Activated CD4-positive, alpha-beta T cell treated with anti-CD3 and anti-CD28 coated beads, Interleukin-10, Interleukin-2, amounts not matched to agents 100 ng/mL and 50 ng/mL, durations not matched to agents 16 hours and 8 hours (primary cell): ENCODE measurements around the gene TBCEL.

Source experiments
- DNase-seq: peaks from one replicate; pipeline ENCODE4 v3.0.0-alpha.2; 2020

Gene TBCEL

DNA sequence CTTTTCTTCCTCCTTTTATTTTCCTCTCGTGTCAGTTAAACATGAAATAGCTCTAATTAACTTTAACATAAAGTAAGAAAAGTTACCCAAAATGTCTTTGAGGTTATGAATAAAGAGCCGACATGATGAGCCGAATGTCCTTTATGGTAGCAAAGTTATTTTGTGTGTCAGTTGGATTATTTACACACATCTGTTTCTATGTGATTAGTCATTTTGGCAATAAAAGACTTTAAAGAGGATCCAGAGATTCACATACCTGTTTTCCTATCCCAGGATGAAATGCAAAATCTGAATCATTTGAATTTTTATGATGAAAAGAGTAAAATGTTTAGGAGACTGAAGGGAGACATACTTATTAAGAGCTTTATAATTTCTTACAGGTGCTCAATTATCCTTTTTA is 43.1 kb downstream of the TBCEL start:
- DNase-seq = no peak

GRCh38 chr11:121067453-121067852 is 43.6 kb downstream of the TBCEL start:
- no peak for DNase-seq

GRCh38 chr11:121067962-121068647 is 44.2 kb downstream of the TBCEL start:
- DNase-seq = no peak

GRCh38 chr11:121068787-121069186 is 44.9 kb downstream of the TBCEL start:
- no peak for DNase-seq

- no peak for DNase-seq
Measured at GRCh38 chr11:121070951-121071845, 47.3 kb downstream of the TBCEL start.

- no peak for DNase-seq
Measured at GRCh38 chr11:121071846-121072450, 48.0 kb downstream of the TBCEL start.

DNA sequence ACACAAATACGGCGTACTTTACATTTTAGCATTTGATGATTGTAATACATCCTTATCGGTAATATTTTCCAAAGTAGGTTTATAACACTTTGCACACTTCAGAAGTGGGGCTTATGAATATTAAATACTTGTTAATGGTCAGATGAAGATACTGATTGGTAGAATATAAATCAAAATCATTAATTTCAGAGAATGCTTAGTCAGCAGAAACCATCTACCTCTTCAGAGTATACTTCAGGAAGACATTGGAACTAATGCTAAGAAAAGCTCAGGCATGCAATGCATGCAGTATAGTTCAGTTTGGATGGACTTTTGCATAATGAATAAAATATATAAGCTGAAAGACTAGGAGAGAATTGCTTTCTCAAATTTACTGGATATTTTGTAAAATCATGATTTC is 57.4 kb downstream of the TBCEL start:
- DNase-seq = no peak

DNA sequence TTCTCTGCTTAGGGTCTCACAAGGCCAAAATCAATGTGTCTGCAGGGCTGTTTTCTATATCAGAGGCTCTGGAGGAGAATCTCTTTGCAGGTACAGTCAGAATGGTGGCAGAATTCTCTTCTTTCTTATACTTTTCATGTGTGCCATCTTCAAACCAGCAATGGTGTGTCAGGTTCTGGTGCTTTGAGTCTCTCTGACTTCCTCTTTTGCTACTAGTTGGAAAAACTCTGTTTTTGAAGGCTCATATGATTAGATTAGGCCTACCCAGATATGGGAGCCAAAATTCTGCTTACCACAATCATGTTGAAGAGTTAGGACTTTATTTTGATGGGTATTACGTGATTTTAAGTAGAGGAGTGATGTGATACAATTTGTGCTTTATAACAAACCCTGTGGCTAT is 58.3 kb downstream of the TBCEL start:
- no peak for DNase-seq

DNA sequence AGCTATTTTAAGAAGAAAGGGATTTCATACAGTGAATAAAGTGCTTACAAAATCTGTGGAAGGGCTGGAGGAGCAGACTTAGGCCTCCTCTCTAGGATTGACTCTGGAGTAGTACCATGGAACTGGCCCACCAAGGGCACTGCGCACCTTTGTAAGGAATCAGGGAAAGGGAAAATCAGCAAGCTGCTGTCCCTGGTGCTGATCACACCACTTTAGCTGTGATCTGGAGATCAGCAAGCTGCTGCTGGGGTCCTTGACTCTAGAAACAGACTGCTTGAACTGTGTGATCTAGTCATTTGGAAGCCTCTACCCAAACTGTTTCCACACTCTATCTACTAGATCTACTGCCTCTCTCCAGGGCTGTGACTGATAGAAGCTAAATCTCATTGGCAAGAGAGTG is 58.8 kb downstream of the TBCEL start:
- DNase-seq = no peak

DNA sequence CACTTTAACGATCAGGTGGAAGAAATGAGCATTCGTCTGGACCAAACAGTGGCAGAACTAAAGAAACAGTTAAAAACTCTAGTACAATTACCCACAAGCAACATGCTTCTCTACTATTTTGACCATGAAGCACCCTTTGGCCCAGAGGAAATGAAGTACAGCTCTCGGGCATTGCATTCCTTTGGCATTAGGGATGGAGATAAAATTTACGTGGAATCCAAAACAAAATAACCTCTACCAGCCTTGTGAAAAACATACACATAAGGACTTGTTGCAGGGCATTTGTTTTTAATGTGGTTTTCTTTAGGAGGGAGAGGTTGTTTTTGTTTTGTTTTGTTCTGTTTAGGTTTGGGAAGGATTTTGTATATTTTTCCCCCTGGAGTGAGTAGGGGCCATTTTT is 63.0 kb downstream of the TBCEL start:
- no peak for DNase-seq

DNA sequence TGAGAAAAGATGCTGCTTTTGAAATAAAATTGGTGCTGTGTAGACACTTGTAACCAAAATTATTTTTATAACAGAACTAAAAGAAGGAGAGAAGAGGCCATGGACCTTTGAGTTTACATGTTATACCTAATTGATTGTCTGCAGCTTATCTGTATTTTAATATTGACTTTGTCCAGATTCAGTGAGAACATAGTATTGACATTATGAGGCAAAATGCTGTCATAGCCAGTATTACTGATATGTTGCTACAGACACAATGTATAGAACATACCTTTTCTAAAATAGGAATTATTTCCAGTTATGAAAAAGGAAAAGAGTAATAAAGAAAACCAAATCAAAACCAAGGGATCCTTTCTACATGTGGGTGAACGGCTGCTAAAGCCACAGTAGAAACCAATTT is 65.7 kb downstream of the TBCEL start:
- DNase-seq = no peak

DNA sequence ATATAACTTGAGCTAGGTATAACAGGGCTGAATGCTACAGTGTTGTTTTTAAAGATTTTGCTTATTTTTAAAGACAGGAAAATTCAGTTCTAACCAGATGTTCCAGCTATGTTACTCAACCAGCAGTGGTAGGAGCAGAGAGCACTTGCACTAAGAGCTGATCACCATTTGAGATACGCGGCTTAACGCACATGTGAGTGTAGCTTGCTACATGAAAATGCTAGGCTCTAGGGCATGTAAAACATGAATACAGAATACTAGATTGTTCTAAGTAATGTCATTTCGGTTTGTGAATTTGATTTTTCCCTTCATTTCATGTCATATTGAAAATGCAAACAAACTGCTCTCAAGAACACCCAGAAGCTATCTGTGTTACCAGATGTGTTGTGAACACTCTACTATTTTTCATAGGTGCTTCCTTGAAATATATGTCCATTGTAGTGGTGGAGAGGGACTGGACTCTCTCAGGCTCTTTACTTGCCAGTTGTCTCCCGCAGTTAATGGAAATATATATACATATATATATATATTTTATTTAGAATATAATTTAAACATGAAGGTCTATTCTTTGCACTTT is 66.3 kb downstream of the TBCEL start:
- DNase-seq = no peak

DNA sequence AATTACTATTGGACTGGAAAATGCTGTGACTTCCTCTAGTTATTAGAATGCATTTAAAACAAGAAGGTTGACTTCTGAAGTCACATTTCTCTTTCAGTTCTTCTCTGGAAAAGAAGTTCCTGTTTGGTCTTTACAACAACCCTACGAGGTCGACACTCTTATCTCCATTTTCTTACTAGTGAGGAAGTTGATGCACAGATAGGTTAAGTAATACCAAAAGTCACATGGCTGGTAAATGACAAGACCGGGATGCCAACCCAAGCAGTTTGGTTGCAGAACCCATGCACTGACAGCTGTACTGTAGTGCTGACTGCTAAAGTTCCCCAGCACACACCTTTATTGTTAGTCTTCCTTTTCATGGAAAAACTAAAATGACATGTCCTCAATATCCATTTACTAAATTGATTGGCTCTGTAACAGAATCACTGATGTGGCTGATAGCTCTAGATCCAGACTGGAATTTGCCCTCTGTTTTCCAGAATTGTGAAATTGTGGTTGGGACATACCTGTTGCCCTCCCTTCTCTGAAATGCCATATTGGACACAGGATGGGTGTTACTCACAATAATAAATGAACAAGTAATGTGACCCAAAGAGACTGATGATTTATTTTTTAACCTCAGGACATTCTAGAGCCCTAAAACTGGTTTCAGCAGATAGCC is 67.7 kb downstream of the TBCEL start:
- DNase-seq = peak; percentile 3

DNA sequence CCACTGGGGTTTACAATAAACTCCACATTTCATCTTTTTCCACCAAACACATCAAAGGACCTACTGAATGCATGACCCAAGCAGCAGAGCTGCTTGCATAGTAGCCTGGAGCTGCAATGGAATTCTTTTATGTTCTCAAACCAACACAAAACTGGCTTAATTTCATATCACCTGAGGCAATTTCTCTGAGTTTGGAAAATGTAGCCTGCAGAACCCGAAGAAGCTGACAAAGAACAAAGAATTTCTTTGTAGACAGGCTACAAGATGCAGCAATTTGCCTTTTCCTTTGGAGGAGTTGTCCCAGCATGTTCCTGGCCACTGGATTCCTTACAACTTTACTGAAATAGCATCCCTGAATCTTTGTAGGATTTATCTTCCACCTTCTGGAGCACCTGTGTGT is 71.7 kb downstream of the TBCEL start:
- DNase-seq = no peak

- DNase-seq = no peak
Measured at GRCh38 chr11:121099364-121099763, 75.5 kb downstream of the TBCEL start.

- no peak for DNase-seq
Measured at GRCh38 chr11:121099885-121100284, 76.0 kb downstream of the TBCEL start.

GRCh38 chr11:121100943-121101342 is 77.0 kb downstream of the TBCEL start, which contains the start of gene TECTA:
TECTA (plus strand) TSS chr11:121101243; CDS start chr11:121102666, 1,423 bp downstream.
- DNase-seq = no peak

DNA sequence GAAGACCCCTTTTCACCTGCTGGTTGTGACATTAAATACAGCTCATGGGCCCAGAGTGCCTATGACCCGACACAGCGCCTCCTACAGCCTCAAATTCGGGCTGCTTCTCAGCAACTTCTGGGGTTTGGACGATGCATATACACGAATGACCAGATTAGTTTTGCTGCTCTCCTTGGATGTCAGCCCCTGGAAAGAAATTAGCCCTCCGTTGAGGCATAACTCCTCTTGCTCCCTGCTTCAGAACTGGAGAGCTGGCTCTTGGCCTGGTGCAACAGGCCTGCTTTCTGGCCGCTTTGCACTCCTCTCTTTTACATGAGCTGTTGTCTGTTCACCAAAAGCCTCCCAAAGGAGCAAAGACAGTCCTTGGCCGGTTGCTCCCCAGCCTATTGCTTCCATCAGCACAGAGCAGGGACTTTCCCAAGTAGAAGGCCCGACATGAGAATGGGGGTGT is 80.4 kb downstream of the TBCEL start:
- no peak for DNase-seq

DNA sequence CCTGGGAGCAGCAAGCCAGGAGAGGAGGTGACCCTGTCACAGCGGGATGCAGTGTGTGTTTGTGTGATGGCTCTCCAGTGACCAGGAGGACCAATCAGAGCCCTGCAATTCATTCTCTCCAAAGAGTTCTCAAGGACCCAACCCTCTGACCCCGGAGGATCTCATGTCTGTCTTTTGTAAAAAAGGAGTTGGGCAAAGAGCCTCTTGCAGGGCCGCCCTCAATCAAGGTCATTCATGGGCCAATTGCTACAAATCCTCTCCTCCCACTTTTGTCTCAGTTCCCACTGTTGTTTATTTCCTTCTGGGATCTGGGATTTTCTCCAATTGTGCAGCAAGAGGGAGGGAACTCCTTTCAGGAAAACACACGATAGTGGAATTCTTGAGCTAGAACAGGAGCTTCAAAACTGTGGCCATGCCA is 81.2 kb downstream of the TBCEL start:
- no peak for DNase-seq

- DNase-seq = no peak
Measured at GRCh38 chr11:121105481-121106195, 81.7 kb downstream of the TBCEL start.

DNA sequence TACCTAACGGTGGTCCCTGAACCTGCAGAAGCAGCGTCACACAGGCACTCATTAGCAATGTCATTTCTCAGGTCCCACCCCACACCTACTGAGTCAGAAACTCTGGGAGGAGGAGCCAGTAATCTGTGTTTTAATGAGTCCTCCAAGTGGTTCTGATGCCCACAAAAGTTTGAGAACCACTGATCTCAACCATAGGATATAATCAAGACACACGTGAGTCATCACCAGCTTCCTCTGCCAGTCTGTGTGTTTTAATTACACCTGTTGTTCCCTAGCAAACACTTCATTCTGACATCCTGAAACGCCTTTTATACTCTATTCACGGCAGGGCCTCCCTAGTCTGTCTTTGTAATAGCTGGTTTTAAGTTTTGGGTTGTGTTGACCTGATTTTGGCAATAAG is 82.9 kb downstream of the TBCEL start:
- peak; percentile 6 for DNase-seq

GRCh38 chr11:121108413-121108812 is 84.5 kb downstream of the TBCEL start:
- no peak for DNase-seq
